ENCODE data around the gene UQCRQ. TPM values are rescaled to one million over a fixed set of nuclear protein-coding genes. Genes with fewer than 3 reads are reported as not detected.

The UQCRQ gene
- total RNA-seq, 4 donors from 2014 or later, result 113 to 184 (median 126) TPM

DNA sequence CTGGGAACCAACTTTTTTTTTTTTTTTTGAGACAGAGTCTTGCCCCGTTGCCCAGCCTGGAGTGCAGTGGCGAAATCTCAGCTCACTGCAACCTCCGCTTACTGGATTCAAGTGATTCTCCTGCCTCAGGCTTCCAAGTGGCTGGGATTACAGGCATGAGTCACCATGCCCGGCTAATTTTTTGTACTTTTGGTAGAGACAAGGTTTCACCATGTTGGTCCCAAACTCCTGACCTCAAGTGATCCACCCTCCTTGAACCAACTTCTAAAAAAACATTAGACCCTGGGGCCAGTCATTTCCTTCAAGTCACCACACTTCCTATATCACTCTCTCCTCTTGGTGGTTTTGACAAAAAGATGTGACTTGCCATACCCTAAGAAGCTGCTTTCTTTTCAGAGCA, 25.1 kb upstream of the UQCRQ start:
- WGBS, result 74% methylated on average over 4 of the region's 4 CpGs
- DNase-seq (ENCODE audit: extremely low spot score), result no peak
- peaks cover 0 to 17% (median 16%) of the 10 kb centered on the region in 4 donors for H3K4me1 ChIP-seq
- no peaks in the 10 kb centered on the region for H3K27me3 ChIP-seq
- intact Hi-C loops (cut with DNase I), result no loop called here
- TF ChIP-seq EP300 (IDR thresholded peaks at IDR 0.05), result no peak
- H3K36me3 ChIP-seq, result no peaks in the 10 kb centered on the region
- H3K4me3 ChIP-seq, result no peak overlapping the region
- no peaks in the 10 kb centered on the region for H3K9me3 ChIP-seq
- no peak overlapping the region for H3K27ac ChIP-seq (replicated peaks in 1 of 4)

DNA sequence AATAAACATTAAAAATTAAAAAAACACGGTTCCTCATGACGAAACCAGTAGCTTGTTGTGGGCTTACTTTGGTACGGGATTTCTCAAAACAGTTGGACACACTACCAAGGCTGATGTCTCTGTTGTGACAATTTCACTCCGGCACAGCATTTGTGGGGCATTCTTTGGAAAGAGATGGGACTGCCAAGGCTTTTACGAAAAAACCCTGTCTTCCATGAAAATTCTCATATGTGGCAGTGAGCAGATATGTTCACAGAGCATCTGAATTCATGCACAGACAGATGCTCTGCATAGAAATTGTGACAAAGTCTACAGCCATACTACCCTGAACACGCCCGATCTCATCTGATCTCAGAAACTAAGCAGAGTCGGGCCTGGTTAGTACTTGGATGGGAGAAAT, 18.2 kb upstream of the UQCRQ start:
- Histone ChIP-seq H3K4me3 (no peak overlapping the region), H3K36me3 (no peaks in the 10 kb centered on the region), H3K27me3 (no peaks in the 10 kb centered on the region), H3K9me3 (no peaks in the 10 kb centered on the region), H3K4me1 (no peaks in the 10 kb centered on the region), H3K27ac (replicated peaks in 1 of 4) (no peak overlapping the region)
- intact Hi-C loops (cut with DNase I), result no loop called here
- 94% methylated on average over 8 of the region's 8 CpGs for WGBS
- no peak for DNase-seq (ENCODE audit: extremely low spot score)
- TF ChIP-seq EP300 (IDR thresholded peaks at IDR 0.05), result no peak
- TF ChIP-seq, protein P1, sequence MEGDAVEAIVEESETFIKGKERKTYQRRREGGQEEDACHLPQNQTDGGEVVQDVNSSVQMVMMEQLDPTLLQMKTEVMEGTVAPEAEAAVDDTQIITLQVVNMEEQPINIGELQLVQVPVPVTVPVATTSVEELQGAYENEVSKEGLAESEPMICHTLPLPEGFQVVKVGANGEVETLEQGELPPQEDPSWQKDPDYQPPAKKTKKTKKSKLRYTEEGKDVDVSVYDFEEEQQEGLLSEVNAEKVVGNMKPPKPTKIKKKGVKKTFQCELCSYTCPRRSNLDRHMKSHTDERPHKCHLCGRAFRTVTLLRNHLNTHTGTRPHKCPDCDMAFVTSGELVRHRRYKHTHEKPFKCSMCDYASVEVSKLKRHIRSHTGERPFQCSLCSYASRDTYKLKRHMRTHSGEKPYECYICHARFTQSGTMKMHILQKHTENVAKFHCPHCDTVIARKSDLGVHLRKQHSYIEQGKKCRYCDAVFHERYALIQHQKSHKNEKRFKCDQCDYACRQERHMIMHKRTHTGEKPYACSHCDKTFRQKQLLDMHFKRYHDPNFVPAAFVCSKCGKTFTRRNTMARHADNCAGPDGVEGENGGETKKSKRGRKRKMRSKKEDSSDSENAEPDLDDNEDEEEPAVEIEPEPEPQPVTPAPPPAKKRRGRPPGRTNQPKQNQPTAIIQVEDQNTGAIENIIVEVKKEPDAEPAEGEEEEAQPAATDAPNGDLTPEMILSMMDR (IDR thresholded peaks at IDR 0.05), result no peak

DNA sequence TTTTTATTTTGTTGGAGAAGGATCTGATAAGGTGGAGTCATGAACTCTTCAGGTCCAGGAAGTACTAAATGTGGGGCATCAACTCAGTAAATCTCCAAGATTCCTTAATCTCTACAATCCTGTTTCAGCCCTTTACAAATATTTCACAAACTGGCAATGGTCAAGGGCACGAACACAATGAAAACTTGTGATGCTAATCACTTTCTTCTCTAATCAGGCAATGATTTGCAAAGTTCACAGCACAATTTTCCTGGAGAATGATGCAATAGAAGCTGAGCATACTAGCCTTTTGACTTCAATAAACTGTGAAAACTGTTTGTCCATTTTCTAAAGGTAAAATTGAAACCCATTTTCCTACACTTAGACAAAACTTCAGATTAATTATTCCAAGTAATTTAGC, 17.1 kb upstream of the UQCRQ start:
- intact Hi-C loops (cut with DNase I), result no loop called here
- DNase-seq (ENCODE audit: extremely low spot score), result no peak
- no peaks in the 10 kb centered on the region for H3K9me3 ChIP-seq
- no peak overlapping the region for H3K4me3 ChIP-seq
- WGBS, result 88% methylated on average over 1 of the region's 1 CpG
- no peak for TF ChIP-seq POLR2AphosphoS5 (IDR thresholded peaks at IDR 0.05)
- no peak for TF ChIP-seq POLR2A (IDR thresholded peaks at IDR 0.05; ENCODE audit: low read depth)
- TF ChIP-seq, protein P1 (IDR thresholded peaks at IDR 0.05), result no peak
- no peak for TF ChIP-seq EP300 (IDR thresholded peaks at IDR 0.05)
- H3K4me1 ChIP-seq, result no peaks in the 10 kb centered on the region
- H3K27me3 ChIP-seq, result no peaks in the 10 kb centered on the region
- no peak overlapping the region for H3K27ac ChIP-seq (replicated peaks in 1 of 4)
- no peaks in the 10 kb centered on the region for H3K36me3 ChIP-seq

DNA sequence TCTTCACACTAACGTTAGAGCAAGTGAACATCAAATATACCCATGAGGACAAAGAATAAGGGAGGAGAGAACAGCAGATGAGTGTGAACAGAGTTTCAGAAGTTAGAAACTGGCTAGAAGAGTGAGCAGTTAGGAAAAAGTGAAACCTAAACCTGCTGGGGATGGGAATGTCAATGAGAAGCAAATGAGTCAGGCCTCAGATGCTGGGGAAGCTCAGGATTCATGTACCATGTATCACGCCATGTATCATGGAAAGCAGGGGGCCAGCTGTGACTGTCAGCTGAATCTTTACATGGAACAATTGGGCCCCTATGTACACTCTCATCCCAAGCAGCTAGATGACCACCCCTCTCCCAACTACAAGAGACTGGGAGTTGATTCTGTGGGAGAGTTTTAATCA, 16.4 kb upstream of the UQCRQ start:
- 90% methylated on average over 2 of the region's 2 CpGs for WGBS
- TF ChIP-seq POLR2AphosphoS5 (IDR thresholded peaks at IDR 0.05) (no peak), POLR2A (IDR thresholded peaks at IDR 0.05; ENCODE audit: low read depth) (no peak), EP300 (IDR thresholded peaks at IDR 0.05) (no peak)
- TF ChIP-seq, protein P1 (IDR thresholded peaks at IDR 0.05), result no peak
- no peak overlapping the region for H3K27ac ChIP-seq (replicated peaks in 1 of 4)
- no peaks in the 10 kb centered on the region for H3K36me3 ChIP-seq
- H3K4me1 ChIP-seq, result no peaks in the 10 kb centered on the region
- H3K4me3 ChIP-seq, result no peak overlapping the region
- DNase-seq (ENCODE audit: extremely low spot score), result no peak
- H3K27me3 ChIP-seq, result no peaks in the 10 kb centered on the region
- intact Hi-C loops (cut with DNase I), result no loop called here
- H3K9me3 ChIP-seq, result no peaks in the 10 kb centered on the region

DNA sequence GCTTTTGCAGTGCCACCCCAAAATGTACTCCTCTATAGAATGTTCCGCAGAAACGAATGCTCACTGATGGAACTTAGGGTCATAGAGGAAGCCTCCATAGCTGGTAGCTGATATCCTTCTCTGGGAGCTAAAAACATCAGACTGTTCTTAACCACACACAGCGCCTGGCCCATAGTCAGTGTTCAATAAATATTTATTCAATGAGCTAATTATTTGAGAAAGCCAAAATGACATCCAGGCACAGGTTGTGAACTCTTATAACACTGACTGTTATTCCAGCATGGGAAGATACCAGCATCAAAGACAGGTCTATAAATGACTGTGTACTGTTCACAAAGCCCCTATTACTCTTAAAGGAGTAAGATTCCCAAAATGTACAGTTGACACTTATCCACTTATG, 13.1 kb upstream of the UQCRQ start:
- no peak for TF ChIP-seq POLR2AphosphoS5 (IDR thresholded peaks at IDR 0.05)
- no peak for TF ChIP-seq POLR2A (IDR thresholded peaks at IDR 0.05; ENCODE audit: low read depth)
- TF ChIP-seq, protein P1 (IDR thresholded peaks at IDR 0.05), result no peak
- TF ChIP-seq EP300 (IDR thresholded peaks at IDR 0.05), result no peak
- no peak overlapping the region for H3K4me3 ChIP-seq
- no peak overlapping the region for H3K27ac ChIP-seq (replicated peaks in 1 of 4)
- H3K36me3 ChIP-seq, result no peaks in the 10 kb centered on the region
- no peaks in the 10 kb centered on the region for H3K27me3 ChIP-seq
- intact Hi-C loops (cut with DNase I), result no loop called here
- WGBS, result 84% methylated on average over 3 of the region's 3 CpGs
- H3K9me3 ChIP-seq, result no peaks in the 10 kb centered on the region
- no peaks in the 10 kb centered on the region for H3K4me1 ChIP-seq
- no peak for DNase-seq (ENCODE audit: extremely low spot score)
